Measurements from ENCODE around the gene SIRT2.
"Not testable (repeated sequence)": the region's sequence is repeated elsewhere in the genome, so short reads cannot be mapped to it uniquely, and the experiment has no call there.

GRCh38 chr19:38884691-38885090 lies 14.7 kb downstream of the SIRT2 start:
- not testable (repeated sequence) for TF ChIP-seq CTCF (IDR thresholded peaks at IDR 0.05 in 4 of 5, conservative IDR thresholded peaks at IDR 0.05 in 1 of 5); POLR2A (IDR thresholded peaks at IDR 0.05)
